Uterus (tissue), 4 donors: ENCODE measurements around the gene SPAG5. TPM values are rescaled to one million over a fixed set of nuclear protein-coding genes. Genes with fewer than 3 reads are reported as not detected.
A peak's percentile ranks its signal among the peaks of the same experiment; 100 is the strongest.

Experiments used
- DNase-seq, 2 donors: peaks; one replicate each; pipeline ENCODE4 v3.0.0-alpha.2; 2019 to 2020
- H3K27ac ChIP-seq, 2 donors: fragments of 200-600 bp; sonication (generic); 1 replicate in 1 of 2; 2 replicates in 1 of 2; pipeline ENCODE4 v1.5.1; 2016 to 2018
- H3K27me3 ChIP-seq, 2 donors: fragments of 200-600 bp; sonication (generic); one replicate each; pipeline ENCODE4 v1.5.1; 2018 to 2019; ENCODE audit warnings: control low read depth in 1 of 2
- H3K36me3 ChIP-seq, 2 donors: fragments of 200-600 bp; sonication (generic); one replicate each; pipeline ENCODE4 v1.5.1; 2019; ENCODE audit warnings: control low read depth in 1 of 2
- H3K4me1 ChIP-seq, 2 donors: fragments of 200-600 bp; sonication (generic); one replicate each; pipeline ENCODE4 v1.5.1; 2018 to 2019; ENCODE audit warnings: control low read depth in 1 of 2
- H3K4me3 ChIP-seq, 2 donors: fragments of 200-600 bp; sonication (generic); 1 replicate in 1 of 2; 2 replicates in 1 of 2; pipeline ENCODE4 v1.5.1; 2018 to 2019; ENCODE audit warnings: mild to moderate bottlenecking in 1 of 2
- H3K9me3 ChIP-seq, 2 donors: fragments of 200-600 bp; sonication (generic); one replicate each; pipeline ENCODE4 v1.5.1; 2019; ENCODE audit warnings: control low read depth in 1 of 2
- CTCF ChIP-seq, 4 experiments: fragments of 200-600 bp in 2 of 4; fragments of 450-650 bp in 2 of 4; sonication (generic) in 2 of 4; IDR thresholded peaks; one replicate each; pipeline ENCODE4 v1.5.1; 2016 to 2019; ENCODE audit warnings: antibody characterized with exemption in 4 of 4, mild to moderate bottlenecking in 2 of 4, moderate library complexity in 1 of 4
- POLR2A ChIP-seq, 2 donors: fragments of 450-650 bp; IDR thresholded peaks; one replicate each; pipeline ENCODE4 v1.6.1; 2016; ENCODE audit warnings: antibody characterized with exemption in 2 of 2, mild to moderate bottlenecking in 1 of 2, moderate library complexity in 1 of 2
- intact Hi-C: fragments of 100-400 bp; cut with DNase I; formaldehyde crosslinking; loops from one replicate; pipeline ENCODE4 v1.15.1; 2023; ENCODE audit warnings: low total_unique reads
- total RNA-seq, 4 donors: library from RNA; depleted of rRNA in 3 of 4; stranded (reverse); fragments of >200 nt in 3 of 4; gene quantifications; one replicate each; pipeline versions ENCODE4 v1.1.0 to v1.2.4, GENCODE V29; 2014 to 2023
- donor health status: DM: yes; HTN: yes; CAD: no.

SPAG5 gene
- total RNA-seq, 4 donors from 2014 or later = 1.5 to 21.4 (median 7.0) TPM; not detected in 1

DNA sequence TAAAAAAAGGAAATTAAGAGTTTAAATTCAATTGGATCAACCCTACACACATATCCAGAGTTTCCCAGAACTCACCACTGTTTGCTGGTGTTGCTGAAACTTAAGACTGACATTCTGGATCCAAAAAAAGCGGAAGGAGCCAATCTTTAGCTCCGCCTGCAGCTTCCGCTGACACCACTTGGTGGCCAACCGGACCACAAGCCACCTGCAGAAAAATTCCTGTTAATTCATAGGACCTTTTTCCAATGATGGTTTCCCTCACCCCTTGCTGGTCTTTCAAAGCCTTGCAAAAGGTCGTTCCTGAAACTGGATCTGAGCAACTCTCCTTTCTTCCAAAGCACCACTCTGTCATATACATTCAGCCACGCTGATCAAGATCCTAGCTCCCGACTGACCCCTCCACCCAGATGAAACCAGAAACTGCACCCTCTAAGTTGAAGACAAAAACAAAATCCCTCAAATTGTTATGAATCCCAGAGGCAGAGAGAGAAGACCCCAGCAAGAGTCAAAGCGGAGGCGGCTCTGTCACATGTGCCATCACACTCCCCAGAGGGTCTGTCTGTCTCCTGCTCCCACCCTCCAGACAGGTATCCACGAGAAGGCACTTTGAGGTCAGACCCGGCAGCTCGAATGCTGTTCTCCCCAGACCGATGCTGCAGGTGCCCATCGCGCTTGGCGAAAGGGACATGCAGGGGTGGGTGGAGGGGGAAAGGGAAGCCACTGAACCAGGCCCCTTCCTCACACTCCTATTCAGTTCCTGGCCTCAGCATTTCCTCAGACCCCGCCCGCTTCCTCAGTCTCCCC, 45.4 kb upstream of the SPAG5 start:
- Histone ChIP-seq H3K4me3 (peak overlapping the region; percentile 99), H3K4me1 (peaks cover 3 to 10% of the 10 kb centered on the region in 2 donors), H3K27ac (peak overlapping the region; percentile 90 to 98), H3K9me3 (no peaks in the 10 kb centered on the region), H3K36me3 (no peaks in the 10 kb centered on the region), H3K27me3 (no peaks in the 10 kb centered on the region)
- TF ChIP-seq CTCF (IDR thresholded peaks at IDR 0.05) (peak in 2 of 4 experiments; percentile 11 to 12), POLR2A (IDR thresholded peaks at IDR 0.05) (no peak)
- intact Hi-C loops = no loop called here
- no peak for DNase-seq

DNA sequence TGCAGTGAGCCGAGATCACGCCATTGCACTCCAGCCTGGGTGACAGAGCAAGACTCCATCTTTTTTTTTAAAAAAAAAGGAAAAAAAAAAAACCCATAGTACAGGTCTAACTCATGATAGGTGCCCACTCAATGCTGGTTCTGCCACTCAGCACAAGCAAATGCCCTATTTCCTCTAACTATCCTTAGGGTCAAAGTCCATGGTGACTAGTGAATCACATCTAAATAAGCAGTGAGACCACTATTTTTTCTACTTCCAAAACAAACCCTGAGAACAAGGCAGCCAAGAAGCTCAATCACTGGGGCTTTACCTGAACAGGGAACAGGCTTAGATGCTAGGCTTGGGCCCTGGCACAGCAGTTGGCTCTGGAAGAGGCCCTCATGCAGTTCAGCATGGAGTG, 42.8 kb upstream of the SPAG5 start:
- TF ChIP-seq CTCF (IDR thresholded peaks at IDR 0.05) = no peak
- no peak for TF ChIP-seq POLR2A (IDR thresholded peaks at IDR 0.05)
- Histone ChIP-seq H3K9me3 (no peaks in the 10 kb centered on the region), H3K4me1 (peaks cover 3 to 10% of the 10 kb centered on the region in 2 donors), H3K4me3 (no peak overlapping the region), H3K27ac (no peak overlapping the region), H3K27me3 (no peaks in the 10 kb centered on the region), H3K36me3 (no peaks in the 10 kb centered on the region)
- no peak for DNase-seq
- intact Hi-C loops = no loop called here

DNA sequence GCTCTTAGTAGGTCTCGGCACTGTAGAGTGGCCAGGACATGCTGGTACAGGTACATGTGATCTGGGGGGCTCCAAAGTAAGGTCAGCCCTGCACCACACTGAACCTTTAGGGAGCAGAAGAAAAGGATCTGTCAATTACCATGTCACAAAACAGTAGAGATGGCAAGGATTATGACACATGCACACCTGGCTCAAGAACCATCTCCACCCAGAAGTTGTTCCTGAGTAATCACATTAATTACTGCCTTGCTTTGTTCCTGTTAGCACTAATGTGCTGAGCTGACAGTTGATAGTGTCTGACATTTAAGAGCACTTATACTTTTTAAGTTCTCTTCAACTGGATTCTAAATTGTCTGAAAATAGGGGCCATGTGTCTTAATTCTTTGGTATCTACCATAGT, 36.7 kb upstream of the SPAG5 start:
- Histone ChIP-seq H3K27ac (no peak overlapping the region), H3K27me3 (no peaks in the 10 kb centered on the region), H3K9me3 (no peaks in the 10 kb centered on the region), H3K4me3 (no peak overlapping the region), H3K36me3 (no peaks in the 10 kb centered on the region), H3K4me1 (no peaks in the 10 kb centered on the region)
- DNase-seq = no peak
- intact Hi-C loops = no loop called here
- TF ChIP-seq CTCF (IDR thresholded peaks at IDR 0.05) = no peak
- TF ChIP-seq POLR2A (IDR thresholded peaks at IDR 0.05) = no peak

GRCh38 chr17:28634206-28634865, 35.5 kb upstream of the SPAG5 start:
- Histone ChIP-seq H3K27ac (no peak overlapping the region), H3K4me1 (no peaks in the 10 kb centered on the region), H3K4me3 (no peak overlapping the region), H3K27me3 (no peaks in the 10 kb centered on the region), H3K9me3 (no peaks in the 10 kb centered on the region), H3K36me3 (no peaks in the 10 kb centered on the region)
- no peak for DNase-seq
- intact Hi-C loops = no loop called here
- TF ChIP-seq POLR2A (IDR thresholded peaks at IDR 0.05) (no peak), CTCF (IDR thresholded peaks at IDR 0.05) (no peak)

DNA sequence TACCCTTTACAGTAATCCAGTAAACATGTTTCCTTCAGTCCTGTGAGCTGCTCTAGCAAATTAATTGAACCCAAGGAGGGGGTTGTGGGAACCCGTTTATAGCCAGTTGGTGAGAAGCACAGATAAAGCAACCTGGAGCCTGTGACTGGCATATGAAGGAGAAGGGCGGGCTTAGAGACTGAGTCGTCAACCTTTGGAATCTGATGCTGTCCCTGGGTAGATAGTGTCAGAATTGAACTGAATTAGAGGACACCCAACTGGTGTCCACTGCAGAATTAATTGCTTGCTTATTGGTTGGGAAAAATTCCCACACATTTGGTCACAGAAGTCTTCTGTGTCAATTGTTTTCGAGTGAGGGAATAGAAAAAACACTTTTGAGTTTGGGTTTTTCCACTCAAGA, 28.0 kb upstream of the SPAG5 start:
- no peak for DNase-seq
- no peak overlapping the region for H3K4me3 ChIP-seq
- no peaks in the 10 kb centered on the region for H3K36me3 ChIP-seq
- no peaks in the 10 kb centered on the region for H3K27me3 ChIP-seq
- H3K9me3 ChIP-seq = no peaks in the 10 kb centered on the region
- no peaks in the 10 kb centered on the region for H3K4me1 ChIP-seq
- H3K27ac ChIP-seq = no peak overlapping the region
- no peak for TF ChIP-seq CTCF (IDR thresholded peaks at IDR 0.05)
- no peak for TF ChIP-seq POLR2A (IDR thresholded peaks at IDR 0.05)
- intact Hi-C loops = no loop called here
